Smooth muscle cell (in vitro differentiated cells): ENCODE results near the gene PAQR8. TPM values are rescaled to one million over a fixed set of nuclear protein-coding genes. Genes with fewer than 3 reads are reported as not detected.

ENCODE experiments used
- DNase-seq: peaks from one replicate; lab custom pipeline; 2025; ENCODE audit not compliant: unreplicated experiment; lab: John Stamatoyannopoulos, UW
- H2AFZ ChIP-seq: fragments of 200-600 bp; sonication (generic); 2 replicates; pipeline ENCODE4 v1.6.0; 2016; ENCODE audit warnings: antibody characterized with exemption, low read depth, mild to moderate bottlenecking
- H3F3A ChIP-seq: fragments of 200-600 bp; sonication (generic); 2 replicates; pipeline ENCODE4 v1.6.0; 2017; ENCODE audit warnings: antibody characterized with exemption, low read depth
- H3K27ac ChIP-seq: fragments of 200-600 bp; sonication (generic); 2 replicates; pipeline ENCODE4 v1.5.1; 2016; ENCODE audit warnings: low read depth, mild to moderate bottlenecking
- H3K27me3 ChIP-seq: fragments of 200-600 bp; sonication (generic); 2 replicates; pipeline ENCODE4 v1.6.1; 2016; ENCODE audit warnings: low read depth, mild to moderate bottlenecking
- H3K36me3 ChIP-seq: fragments of 200-600 bp; sonication (generic); 2 replicates; pipeline ENCODE4 v1.5.1; 2016; ENCODE audit warnings: low read depth
- H3K4me1 ChIP-seq: fragments of 200-600 bp; sonication (generic); 2 replicates; pipeline ENCODE4 v1.5.1; 2016; ENCODE audit warnings: low read depth
- H3K4me2 ChIP-seq: fragments of 200-600 bp; sonication (generic); 2 replicates; pipeline ENCODE4 v1.6.0; 2016; ENCODE audit warnings: mild to moderate bottlenecking
- H3K4me3 ChIP-seq: fragments of 200-600 bp; sonication (generic); 2 replicates; pipeline ENCODE4 v1.5.1; 2016; ENCODE audit warnings: mild to moderate bottlenecking
- H3K79me2 ChIP-seq: fragments of 200-600 bp; sonication (generic); 2 replicates; pipeline ENCODE4 v1.6.0; 2016; ENCODE audit warnings: low read depth, mild to moderate bottlenecking
- H3K9ac ChIP-seq: fragments of 200-600 bp; sonication (generic); 2 replicates; pipeline ENCODE4 v1.6.0; 2016; ENCODE audit warnings: low read depth
- H3K9me3 ChIP-seq: fragments of 200-600 bp; sonication (generic); replicated peaks from 2 replicates; pipeline ENCODE4 v1.5.1; 2016; ENCODE audit warnings: low read depth
- H4K20me1 ChIP-seq: fragments of 200-600 bp; sonication (generic); 2 replicates; pipeline ENCODE4 v1.6.0; 2016; ENCODE audit warnings: low read depth
- CTCF ChIP-seq: fragments of 200-600 bp; sonication (generic); IDR thresholded peaks from 2 replicates; pipeline ENCODE4 v1.5.1; 2017; ENCODE audit warnings: borderline replicate concordance, mild to moderate bottlenecking, antibody characterized with exemption; ENCODE audit not compliant: insufficient read depth, poor library complexity, severe bottlenecking
- WGBS: methylation state at CpG from one replicate; pipeline ENCODE4 v1.1.7; 2016; ENCODE audit warnings: low lambda C conversion rate; 5-methylcytosine and 5-hydroxymethylcytosine counted together
- polyA plus RNA-seq: library from polyadenylated mRNA; unstranded; fragments of >200 nt; fragmentation: Nextera tagmentation; extraction: Ambion mirVana; gene quantifications from 2 replicates; pipeline ENCODE4 v1.2.1, GENCODE V29; 2016
- total RNA-seq: library from RNA; depleted of rRNA; stranded (reverse); fragments of >200 nt; gene quantifications from 2 replicates; pipeline ENCODE4 v1.2.3, GENCODE V29; 2014

The PAQR8 gene
- total and polyA plus RNA-seq, 2 experiments from 2014 or later: 4.3 to 6.1 TPM

- WGBS: 58% methylated on average over 6 of the region's 6 CpGs
- no peak for TF ChIP-seq CTCF
- no peak overlapping the region for H3K27ac ChIP-seq
- no peak for DNase-seq
- H4K20me1 ChIP-seq: no peaks in the 10 kb centered on the region
- no peaks in the 10 kb centered on the region for H3K79me2 ChIP-seq
- no peak overlapping the region for H3K9ac ChIP-seq
- no peaks in the 10 kb centered on the region for H3K9me3 ChIP-seq
- H3F3A ChIP-seq: peaks cover 9% of the 10 kb centered on the region
- no peak overlapping the region for H2AFZ ChIP-seq
- H3K27me3 ChIP-seq: no peaks in the 10 kb centered on the region
- H3K36me3 ChIP-seq: no peaks in the 10 kb centered on the region
- H3K4me2 ChIP-seq: no peak overlapping the region
- no peak overlapping the region for H3K4me3 ChIP-seq
- peaks cover 7% of the 10 kb centered on the region for H3K4me1 ChIP-seq
Observed at GRCh38 chr6:52415917-52416628, 54.1 kb downstream of the PAQR8 start.

DNA sequence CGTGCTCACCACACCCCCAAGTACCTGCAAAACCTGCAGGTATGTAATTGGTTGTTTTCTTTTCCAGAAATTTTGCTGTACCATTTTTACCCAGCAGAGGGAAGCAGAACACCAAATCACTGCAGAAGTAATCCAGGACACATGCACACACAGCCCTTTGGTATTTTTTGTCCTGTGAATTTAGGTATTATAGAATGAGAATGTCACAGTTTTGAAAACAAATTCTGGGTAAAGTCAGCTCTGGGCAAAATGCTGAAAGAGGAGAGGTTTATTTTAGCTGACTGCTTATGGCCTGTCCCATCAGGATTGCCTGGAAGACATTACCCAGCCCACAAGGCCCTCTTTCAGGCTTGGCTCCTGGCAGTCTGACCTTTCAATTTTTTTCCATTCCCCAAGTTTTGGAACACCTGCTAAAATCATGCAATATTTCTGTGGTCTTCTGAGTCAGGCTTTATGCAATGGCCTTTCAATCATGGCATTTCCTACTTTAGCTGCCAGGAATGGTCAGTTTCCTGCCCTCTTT, 54.7 kb downstream of the PAQR8 start:
- H3K4me3 ChIP-seq: no peak overlapping the region
- H3K4me1 ChIP-seq: peaks cover 13% of the 10 kb centered on the region
- no peaks in the 10 kb centered on the region for H3K9me3 ChIP-seq
- H3K27me3 ChIP-seq: no peaks in the 10 kb centered on the region
- H4K20me1 ChIP-seq: no peaks in the 10 kb centered on the region
- no peak overlapping the region for H3K4me2 ChIP-seq
- H3K27ac ChIP-seq: peak overlapping the region; percentile 57
- no peak for DNase-seq
- H3K9ac ChIP-seq: no peak overlapping the region
- 0% methylated on average over 1 of the region's 1 CpG for WGBS
- TF ChIP-seq CTCF: peak; percentile 76
- H2AFZ ChIP-seq: no peak overlapping the region
- peaks cover 3% of the 10 kb centered on the region for H3F3A ChIP-seq
- no peaks in the 10 kb centered on the region for H3K36me3 ChIP-seq
- H3K79me2 ChIP-seq: no peaks in the 10 kb centered on the region

- Histone ChIP-seq H3K36me3 (no peaks in the 10 kb centered on the region), H3K4me3 (no peak overlapping the region), H3F3A (no peaks in the 10 kb centered on the region), H3K27me3 (no peaks in the 10 kb centered on the region), H3K27ac (peak overlapping the region; percentile 57), H4K20me1 (no peaks in the 10 kb centered on the region), H2AFZ (peak overlapping the region; percentile 6), H3K4me2 (peak overlapping the region; percentile 51), H3K9ac (no peak overlapping the region), H3K79me2 (no peaks in the 10 kb centered on the region), H3K4me1 (peaks cover 13% of the 10 kb centered on the region), H3K9me3 (no peaks in the 10 kb centered on the region)
- TF ChIP-seq CTCF: no peak
- DNase-seq: no peak
- 20% methylated on average over 5 of the region's 5 CpGs for WGBS
Observed at GRCh38 chr6:52417675-52418111, 55.7 kb downstream of the PAQR8 start.

DNA sequence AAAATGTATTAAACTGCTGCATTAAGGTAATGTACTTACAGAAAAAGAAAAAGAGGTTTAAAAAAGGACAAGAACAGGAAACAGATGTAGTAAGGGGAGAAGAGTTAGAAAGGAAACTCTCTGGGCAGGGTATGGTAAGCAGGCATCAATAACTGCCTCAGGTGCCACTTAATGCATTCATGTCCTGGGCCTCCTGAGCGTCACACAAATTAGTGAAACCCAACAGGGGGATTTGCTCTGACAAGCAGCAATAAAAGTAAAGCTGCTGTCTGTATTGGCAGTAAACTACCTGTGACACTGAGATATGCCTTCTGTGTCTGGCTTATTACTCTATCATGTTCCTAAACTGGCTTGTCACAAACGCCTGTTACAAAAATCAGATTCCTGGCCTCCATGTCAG, 56.7 kb downstream of the PAQR8 start:
- H3F3A ChIP-seq: peaks cover 5% of the 10 kb centered on the region
- peaks cover 13% of the 10 kb centered on the region for H3K4me1 ChIP-seq
- H2AFZ ChIP-seq: no peak overlapping the region
- no peaks in the 10 kb centered on the region for H3K9me3 ChIP-seq
- no peaks in the 10 kb centered on the region for H4K20me1 ChIP-seq
- no peak overlapping the region for H3K4me2 ChIP-seq
- H3K9ac ChIP-seq: no peak overlapping the region
- TF ChIP-seq CTCF: no peak
- no peaks in the 10 kb centered on the region for H3K27me3 ChIP-seq
- 83% methylated on average over 2 of the region's 2 CpGs for WGBS
- no peaks in the 10 kb centered on the region for H3K36me3 ChIP-seq
- H3K4me3 ChIP-seq: no peak overlapping the region
- H3K27ac ChIP-seq: no peak overlapping the region
- no peaks in the 10 kb centered on the region for H3K79me2 ChIP-seq
- DNase-seq: no peak
